Keratinocyte (primary cell): ENCODE data around the gene ITGA3.

ENCODE experiments used
- CTCF ChIP-seq, 3 experiments: IDR thresholded peaks in 1 of 3; conservative IDR thresholded peaks in 1 of 3; optimal IDR thresholded peaks in 1 of 3; 2 replicates in 2 of 3; 3 replicates in 1 of 3; pipeline versions ENCODE3 to v1.5.1; 2011; ENCODE audit warnings: low read length in 3 of 3, mild to moderate bottlenecking in 3 of 3, moderate library complexity in 2 of 3, control low read depth in 1 of 3, inconsistent platforms in 1 of 3; ENCODE audit not compliant: insufficient read depth in 2 of 3; ENCODE audit errors: extremely low read depth in 1 of 3
- EZH2 ChIP-seq: IDR thresholded peaks from one replicate; pipeline ENCODE4 v1.6.1; 2012; ENCODE audit warnings: inconsistent platforms, mild to moderate bottlenecking, low read length, moderate library complexity

DNA sequence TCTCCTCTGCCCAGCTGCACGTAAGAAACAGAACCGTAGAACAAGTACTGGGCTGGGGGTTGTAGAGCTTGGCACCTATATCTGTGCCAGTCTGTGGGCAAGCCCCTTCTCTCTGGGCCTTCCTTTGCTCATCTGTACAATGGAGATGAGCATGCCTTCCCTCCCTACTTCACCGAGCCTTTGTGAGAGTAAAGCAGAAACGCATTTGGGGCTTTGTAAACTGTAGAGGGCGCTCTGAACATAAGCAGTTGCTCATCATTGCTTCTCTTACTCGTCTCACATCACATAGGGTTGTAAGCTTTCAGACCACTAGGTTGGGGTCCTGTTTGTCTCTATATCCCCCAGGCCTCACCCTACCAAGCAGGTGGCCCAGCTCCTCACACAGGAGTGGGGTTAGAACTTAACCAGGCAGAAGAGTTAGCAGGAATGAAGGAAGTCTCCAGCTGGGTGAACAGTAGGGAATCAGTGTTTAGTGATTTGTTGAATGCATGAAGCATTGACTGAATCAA, 59.0 kb downstream of the ITGA3 start:
- TF ChIP-seq CTCF (optimal IDR thresholded peaks at IDR 0.05 in 1 of 3, IDR thresholded peaks at IDR 0.05 in 1 of 3, conservative IDR thresholded peaks at IDR 0.05 in 1 of 3; ENCODE audit: extremely low read depth in 1 of 3, insufficient read depth in 2 of 3, low read length in 3 of 3) (peak; percentile 78 to 83 (median 81)), EZH2 (no peak)
